Sigmoid colon (tissue), 7 donors: ENCODE results near the gene GEMIN7. TPM values are rescaled to one million over a fixed set of nuclear protein-coding genes. Genes with fewer than 3 reads are reported as not detected.

Experiments
- DNase-seq: peaks from one replicate; pipeline ENCODE4 v3.0.0-alpha.2; 2019
- H3K27ac ChIP-seq, 4 donors: fragments of 200-600 bp; sonication (generic); one replicate each; pipeline ENCODE4 v1.5.1; 2016 to 2019; ENCODE audit warnings: mild to moderate bottlenecking in 1 of 4
- H3K27me3 ChIP-seq, 3 donors: fragments of 200-600 bp; sonication (generic); one replicate each; pipeline ENCODE4 v1.5.1; 2019; ENCODE audit warnings: mild to moderate bottlenecking in 1 of 3
- H3K36me3 ChIP-seq, 4 donors: fragments of 200-600 bp; sonication (generic); one replicate each; pipeline ENCODE4 v1.5.1; 2016 to 2019
- H3K4me1 ChIP-seq, 4 donors: fragments of 200-600 bp; sonication (generic); one replicate each; pipeline ENCODE4 v1.5.1; 2017 to 2019
- H3K4me3 ChIP-seq, 4 donors: fragments of 200-600 bp; sonication (generic); one replicate each; pipeline ENCODE4 v1.5.1; 2017 to 2019; ENCODE audit warnings: mild to moderate bottlenecking in 2 of 4, moderate library complexity in 1 of 4
- H3K9me3 ChIP-seq, 4 donors: fragments of 200-600 bp in 3 of 4; sonication (generic) in 3 of 4; one replicate each; pipeline versions ENCODE4 v1.5.1 to v1.6.1; 2013 to 2019
- EP300 ChIP-seq, 4 donors: sonication (generic); formaldehyde crosslinking; IDR thresholded peaks; one replicate each; pipeline ENCODE4 v1.6.1; 2017; ENCODE audit warnings: antibody characterized with exemption in 4 of 4
- POLR2A ChIP-seq, 2 donors: fragments of 450-650 bp; IDR thresholded peaks; one replicate each; pipeline ENCODE4 v1.6.1; 2016; ENCODE audit warnings: antibody characterized with exemption in 2 of 2, mild to moderate bottlenecking in 2 of 2, moderate library complexity in 2 of 2
- POLR2AphosphoS5 ChIP-seq, 4 donors: sonication (generic); formaldehyde crosslinking; IDR thresholded peaks; one replicate each; pipeline ENCODE4 v1.6.1; 2017; ENCODE audit warnings: antibody characterized with exemption in 4 of 4
- WGBS, 2 donors: extraction: QIAGEN DNeasy Blood & Tissue Kit; methylation state at CpG; one replicate each; pipeline ENCODE4 v1.1.7; 2013; 5-methylcytosine and 5-hydroxymethylcytosine counted together
- intact Hi-C: fragments of 100-400 bp; cut with DNase I; formaldehyde crosslinking; loops from one replicate; pipeline ENCODE4 v1.15.1; 2023
- polyA plus RNA-seq, 3 donors: library from polyadenylated mRNA; stranded (reverse); fragments of 200-250 nt; gene quantifications; one replicate each; pipeline ENCODE4 v1.2.3, GENCODE V29; 2013
- total RNA-seq, 4 donors: library from RNA; depleted of rRNA; stranded (reverse); fragments of >200 nt; gene quantifications; one replicate each; pipeline ENCODE4 v1.1.0, GENCODE V29; 2016
- TF ChIP-seq, protein P1 (sequence below), 4 experiments: fragments of 450-650 bp in 3 of 4; fragments of 200-600 bp in 1 of 4; IDR thresholded peaks; one replicate each; pipeline ENCODE4 v1.5.1; 2016 to 2019; ENCODE audit warnings: antibody characterized with exemption in 4 of 4, mild to moderate bottlenecking in 3 of 4, moderate library complexity in 2 of 4
- donor health status: healthy with polysubstance abuse.
- donor health status: Bipolar disorder and iron deficiency.
- donor health status: healthy.

Gene GEMIN7
- total and polyA plus RNA-seq, 7 donors = 10.3 to 31.2 (median 18.2) TPM

DNA sequence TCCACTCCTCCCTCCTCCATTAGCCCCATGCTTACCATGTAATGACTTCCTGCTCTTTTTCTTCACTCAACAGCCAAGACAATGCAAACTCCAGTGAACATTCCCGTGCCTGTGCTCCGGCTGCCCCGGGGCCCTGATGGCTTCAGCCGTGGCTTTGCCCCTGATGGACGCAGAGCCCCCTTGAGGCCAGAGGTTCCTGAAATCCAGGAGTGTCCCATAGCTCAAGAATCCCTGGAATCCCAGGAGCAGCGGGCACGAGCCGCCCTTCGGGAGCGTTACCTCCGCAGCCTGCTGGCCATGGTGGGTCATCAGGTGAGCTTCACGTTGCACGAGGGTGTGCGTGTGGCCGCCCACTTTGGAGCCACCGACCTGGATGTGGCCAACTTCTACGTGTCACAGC is 11.0 kb downstream of the GEMIN7 start:
- H3K4me3 ChIP-seq = no peak overlapping the region
- H3K4me1 ChIP-seq = peaks cover 0 to 37% (median 28%) of the 10 kb centered on the region in 4 donors
- no peaks in the 10 kb centered on the region for H3K27me3 ChIP-seq
- H3K27ac ChIP-seq = no peak overlapping the region
- H3K36me3 ChIP-seq = peaks cover 0 to 15% (median 6%) of the 10 kb centered on the region in 4 donors
- intact Hi-C loops = loop anchor here (5.0 kb wide), 3 partner anchors 53 to 162 kb away; partner anchors contain the start of genes BLOC1S3, CLASRP, MARK4 and TRAPPC6A
- TF ChIP-seq, protein P1, sequence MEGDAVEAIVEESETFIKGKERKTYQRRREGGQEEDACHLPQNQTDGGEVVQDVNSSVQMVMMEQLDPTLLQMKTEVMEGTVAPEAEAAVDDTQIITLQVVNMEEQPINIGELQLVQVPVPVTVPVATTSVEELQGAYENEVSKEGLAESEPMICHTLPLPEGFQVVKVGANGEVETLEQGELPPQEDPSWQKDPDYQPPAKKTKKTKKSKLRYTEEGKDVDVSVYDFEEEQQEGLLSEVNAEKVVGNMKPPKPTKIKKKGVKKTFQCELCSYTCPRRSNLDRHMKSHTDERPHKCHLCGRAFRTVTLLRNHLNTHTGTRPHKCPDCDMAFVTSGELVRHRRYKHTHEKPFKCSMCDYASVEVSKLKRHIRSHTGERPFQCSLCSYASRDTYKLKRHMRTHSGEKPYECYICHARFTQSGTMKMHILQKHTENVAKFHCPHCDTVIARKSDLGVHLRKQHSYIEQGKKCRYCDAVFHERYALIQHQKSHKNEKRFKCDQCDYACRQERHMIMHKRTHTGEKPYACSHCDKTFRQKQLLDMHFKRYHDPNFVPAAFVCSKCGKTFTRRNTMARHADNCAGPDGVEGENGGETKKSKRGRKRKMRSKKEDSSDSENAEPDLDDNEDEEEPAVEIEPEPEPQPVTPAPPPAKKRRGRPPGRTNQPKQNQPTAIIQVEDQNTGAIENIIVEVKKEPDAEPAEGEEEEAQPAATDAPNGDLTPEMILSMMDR (IDR thresholded peaks at IDR 0.05) = no peak
- TF ChIP-seq EP300 (IDR thresholded peaks at IDR 0.05) (no peak), POLR2A (IDR thresholded peaks at IDR 0.05) (no peak), POLR2AphosphoS5 (IDR thresholded peaks at IDR 0.05) (no peak)
- DNase-seq = no peak
- H3K9me3 ChIP-seq = no peaks in the 10 kb centered on the region
- 94 to 95% methylated on average over 17 of the region's 17 CpGs for WGBS, 2 donors

DNA sequence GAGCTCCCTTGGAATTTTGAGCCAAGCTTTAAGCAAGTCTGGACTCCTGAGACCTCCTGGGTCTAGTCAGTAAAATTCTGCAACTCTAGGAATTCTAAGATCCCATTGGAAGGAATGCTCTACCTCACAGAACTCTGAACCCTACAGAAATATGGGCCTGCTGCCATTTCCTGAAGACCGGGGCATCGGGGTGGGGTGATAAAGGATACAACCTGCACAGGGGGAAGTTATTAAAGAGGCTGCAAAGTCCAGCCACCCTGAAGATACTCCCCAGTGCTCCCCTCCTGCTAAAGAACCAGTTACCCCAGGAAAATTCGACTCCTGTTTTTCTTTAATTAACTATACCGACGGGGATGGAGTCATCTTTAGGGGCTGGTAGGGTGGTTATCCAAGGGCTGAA is 11.5 kb downstream of the GEMIN7 start:
- H3K4me3 ChIP-seq = peak overlapping the region in 3 of 4 donors; percentile 86 to 99 (median 93)
- H3K36me3 ChIP-seq = peaks cover 0 to 15% (median 6%) of the 10 kb centered on the region in 4 donors
- intact Hi-C loops = loop anchor here (5.0 kb wide), 3 partner anchors 53 to 162 kb away; partner anchors contain the start of genes BLOC1S3, CLASRP, MARK4 and TRAPPC6A
- peak overlapping the region; percentile 84 to 90 (median 86) for H3K27ac ChIP-seq
- no peaks in the 10 kb centered on the region for H3K9me3 ChIP-seq
- no peaks in the 10 kb centered on the region for H3K27me3 ChIP-seq
- TF ChIP-seq, protein P1 (IDR thresholded peaks at IDR 0.05) = no peak
- TF ChIP-seq EP300 (IDR thresholded peaks at IDR 0.05) (no peak), POLR2A (IDR thresholded peaks at IDR 0.05) (no peak), POLR2AphosphoS5 (IDR thresholded peaks at IDR 0.05) (no peak)
- DNase-seq = no peak
- peaks cover 0 to 43% (median 33%) of the 10 kb centered on the region in 4 donors for H3K4me1 ChIP-seq
- WGBS, 2 donors = 15 to 64% methylated on average over 5 of the region's 5 CpGs

DNA sequence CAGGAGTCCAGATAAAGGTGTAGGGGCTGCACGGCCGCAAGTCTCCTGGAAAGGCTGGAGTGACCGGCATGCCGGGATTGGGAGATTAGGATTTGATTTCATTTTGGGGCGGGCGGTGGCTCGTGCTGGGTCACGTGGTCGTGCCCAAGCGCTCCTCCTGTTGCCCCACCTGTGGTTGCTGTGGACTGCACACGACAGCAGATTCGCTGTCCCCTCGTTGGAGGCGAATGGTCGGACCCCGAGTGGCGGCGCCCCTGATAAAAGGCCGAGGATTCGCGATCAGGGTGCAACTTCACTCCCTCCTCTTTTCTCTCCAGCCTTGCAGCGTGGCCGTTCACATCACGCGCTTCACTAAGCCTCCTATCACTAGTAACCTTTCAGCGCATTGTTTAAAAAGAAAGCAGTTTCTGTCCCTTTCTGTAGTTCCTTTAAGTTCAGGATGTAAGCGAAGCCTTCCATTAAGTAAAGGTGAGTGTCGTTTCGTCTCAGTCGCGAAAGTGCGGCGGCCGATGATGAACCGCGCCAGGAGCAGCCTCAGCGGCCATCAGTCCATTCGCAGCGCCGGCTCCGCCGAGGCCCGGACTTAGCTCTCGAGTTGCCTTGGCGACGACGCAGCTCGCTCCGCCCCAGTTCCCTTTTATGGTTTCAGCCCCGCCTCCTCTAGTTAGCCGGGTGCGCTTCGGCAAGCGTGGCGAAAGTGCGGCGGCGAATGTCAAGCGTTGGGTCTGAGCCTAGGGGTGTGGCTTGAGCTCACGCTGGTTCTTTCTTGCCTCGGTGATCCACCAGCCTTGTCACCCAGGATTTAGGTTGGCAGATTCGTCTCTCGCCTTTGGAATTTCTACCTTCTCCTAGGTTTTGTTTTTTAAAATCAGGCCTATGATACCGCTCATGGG is 12.2 kb downstream of the GEMIN7 start:
- intact Hi-C loops = loop anchor here (5.0 kb wide), 3 partner anchors 54 to 161 kb away; partner anchors contain the start of genes BLOC1S3, CLASRP, MARK4 and TRAPPC6A
- peak; percentile 99 for DNase-seq
- H3K4me3 ChIP-seq = peak overlapping the region; percentile 84 to 99 (median 90)
- peaks cover 0 to 15% (median 5%) of the 10 kb centered on the region in 4 donors for H3K36me3 ChIP-seq
- H3K27me3 ChIP-seq = no peaks in the 10 kb centered on the region
- peak overlapping the region; percentile 84 to 90 (median 86) for H3K27ac ChIP-seq
- H3K4me1 ChIP-seq = peaks cover 0 to 49% (median 40%) of the 10 kb centered on the region in 4 donors
- H3K9me3 ChIP-seq = no peaks in the 10 kb centered on the region
- WGBS, 2 donors = 5 to 17% methylated on average over 64 of the region's 64 CpGs
- TF ChIP-seq EP300 (IDR thresholded peaks at IDR 0.05) (no peak), POLR2AphosphoS5 (IDR thresholded peaks at IDR 0.05) (peak; percentile 53 to 82 (median 76))
- TF ChIP-seq, protein P1 (IDR thresholded peaks at IDR 0.05) = no peak

DNA sequence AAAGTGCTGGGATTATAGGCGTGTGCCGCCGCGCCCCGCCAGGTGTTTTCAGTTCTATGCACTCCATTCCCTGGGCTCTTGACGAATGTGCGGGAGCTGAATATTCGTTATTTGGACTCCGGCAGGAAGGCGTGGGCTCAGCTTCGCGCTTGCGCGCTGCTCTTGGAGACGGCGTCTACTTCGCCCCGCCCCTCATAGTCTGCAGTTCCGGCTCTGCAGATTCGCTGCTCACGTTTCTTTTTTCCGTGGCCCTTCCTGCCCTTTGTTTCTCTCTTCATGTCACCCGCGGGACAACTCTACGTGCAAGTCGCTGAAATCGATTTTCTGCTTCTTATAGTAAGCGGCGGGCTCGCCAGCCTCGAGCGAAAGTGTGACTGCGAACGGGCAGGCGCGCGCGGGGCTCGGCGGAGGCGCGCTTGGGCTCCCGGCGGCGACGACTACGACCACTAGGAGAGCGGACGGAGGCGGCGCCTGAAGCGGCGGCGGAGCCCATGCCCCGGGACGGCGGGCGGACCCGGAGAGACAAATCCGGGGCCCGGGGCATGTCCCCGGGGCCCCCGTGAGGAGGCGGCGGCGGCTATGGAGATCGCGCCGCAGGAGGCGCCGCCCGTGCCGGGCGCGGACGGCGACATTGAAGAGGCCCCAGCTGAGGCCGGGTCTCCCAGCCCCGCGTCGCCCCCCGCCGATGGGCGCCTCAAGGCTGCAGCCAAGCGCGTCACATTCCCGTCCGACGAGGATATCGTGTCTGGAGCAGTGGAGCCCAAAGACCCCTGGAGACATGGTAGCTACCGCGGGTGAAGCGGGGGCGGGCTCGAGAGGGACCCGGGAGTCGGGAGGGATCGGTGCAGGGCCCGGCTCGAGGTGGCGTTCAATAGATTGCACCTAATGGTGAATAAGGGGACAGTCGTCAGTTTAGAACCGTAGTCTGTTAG is 14.0 kb downstream of the GEMIN7 start, which contains the start of gene PPP1R37:
PPP1R37 (plus strand) TSS at position 433 of the 932 bp plus-strand sequence; CDS start at position 580, 147 bp downstream.
- no peaks in the 10 kb centered on the region for H3K9me3 ChIP-seq
- peaks cover 0 to 14% (median 4%) of the 10 kb centered on the region in 4 donors for H3K36me3 ChIP-seq
- TF ChIP-seq, protein P1 (IDR thresholded peaks at IDR 0.05) = peak in 3 of 4 experiments; percentile 36 to 48 (median 43)
- TF ChIP-seq EP300 (IDR thresholded peaks at IDR 0.05) = peak in 1 of 4 donors; percentile 40
- peak; percentile 60 to 77 (median 74) for TF ChIP-seq POLR2AphosphoS5 (IDR thresholded peaks at IDR 0.05)
- peak in 1 of 2 donors; percentile 5 for TF ChIP-seq POLR2A (IDR thresholded peaks at IDR 0.05)
- WGBS, 2 donors = 0% methylated on average over 103 of the region's 103 CpGs
- peak within 1 kb of the TSS; percentile 84 to 99 (median 90) for H3K4me3 ChIP-seq
- intact Hi-C loops = loop anchor here (5.0 kb wide), 3 partner anchors 56 to 159 kb away; partner anchors contain the start of genes BLOC1S3, CLASRP, MARK4 and TRAPPC6A
- peak; percentile 96 for DNase-seq
- no peaks in the 10 kb centered on the region for H3K27me3 ChIP-seq
- H3K4me1 ChIP-seq = peaks cover 0 to 67% (median 57%) of the 10 kb centered on the region in 4 donors
- H3K27ac ChIP-seq = peak within 1 kb of the TSS; percentile 84 to 90 (median 86)
